Neuronal stem cell (in vitro differentiated cells): ENCODE data around the gene CXCL5.

Experiments
- DNase-seq: peaks from one replicate; pipeline ENCODE4 v3.0.0-alpha.2; 2013; ENCODE audit warnings: low spot score
- H2AFZ ChIP-seq: one replicate; pipeline ENCODE4 v1.6.1; 2013; ENCODE audit warnings: mild to moderate bottlenecking, low read length, inconsistent platforms
- H2AK5ac ChIP-seq: 2 replicates; pipeline ENCODE4 v1.6.1; 2013; ENCODE audit warnings: low read depth, mild to moderate bottlenecking, inconsistent platforms, low read length, moderate library complexity, mixed read lengths
- H2BK120ac ChIP-seq: 2 replicates; pipeline ENCODE4 v1.6.1; 2013; ENCODE audit warnings: low read depth, mild to moderate bottlenecking, inconsistent platforms, low read length, moderate library complexity, mixed read lengths
- H2BK12ac ChIP-seq: one replicate; pipeline ENCODE4 v1.6.1; 2013; ENCODE audit warnings: low read length, inconsistent platforms
- H2BK15ac ChIP-seq: 2 replicates; pipeline ENCODE4 v1.6.1; 2013; ENCODE audit warnings: mild to moderate bottlenecking, low read length, inconsistent platforms, mixed read lengths
- H2BK5ac ChIP-seq: one replicate; pipeline ENCODE4 v1.6.1; 2013; ENCODE audit warnings: inconsistent platforms, mild to moderate bottlenecking, low read length, moderate library complexity
- H3K14ac ChIP-seq: one replicate; pipeline ENCODE4 v1.6.1; 2013; ENCODE audit warnings: low read length, inconsistent platforms
- H3K18ac ChIP-seq: 2 replicates; pipeline ENCODE4 v1.6.1; 2013; ENCODE audit warnings: low read length, inconsistent platforms
- H3K23ac ChIP-seq: 2 replicates; pipeline ENCODE4 v1.6.1; 2013; ENCODE audit warnings: low read depth, mild to moderate bottlenecking, mixed read lengths, low read length, inconsistent platforms; ENCODE audit not compliant: poor library complexity
- H3K27ac ChIP-seq: replicated peaks from 3 replicates; pipeline ENCODE4 v1.5.1; 2013; ENCODE audit warnings: low read length, inconsistent platforms
- H3K27me3 ChIP-seq, 3 experiments: 2 replicates each; pipeline ENCODE4 v1.6.1; 2013; ENCODE audit warnings: low read length in 3 of 3, mild to moderate bottlenecking in 2 of 3, inconsistent platforms in 1 of 3, low read depth in 1 of 3, mixed read lengths in 1 of 3, moderate library complexity in 1 of 3; ENCODE audit not compliant: control insufficient read depth in 3 of 3, insufficient read depth in 3 of 3
- H3K36me3 ChIP-seq, 2 donors: replicated peaks in 1 of 2; 2 replicates each; pipeline ENCODE4 v1.6.1; 2013; ENCODE audit warnings: low read length in 2 of 2; ENCODE audit not compliant: control insufficient read depth in 2 of 2, insufficient read depth in 2 of 2
- H3K4ac ChIP-seq: 2 replicates; pipeline ENCODE4 v1.6.1; 2013; ENCODE audit warnings: inconsistent platforms, mild to moderate bottlenecking, low read length, moderate library complexity
- H3K4me1 ChIP-seq, 2 donors: 1 replicate in 1 of 2; 2 replicates in 1 of 2; pipeline ENCODE4 v1.6.1; 2013; ENCODE audit warnings: low read length in 2 of 2, low read depth in 1 of 2; ENCODE audit not compliant: control insufficient read depth in 2 of 2, insufficient read depth in 1 of 2
- H3K4me2 ChIP-seq: one replicate; pipeline ENCODE4 v1.6.1; 2013; ENCODE audit warnings: mild to moderate bottlenecking, low read length, inconsistent platforms; ENCODE audit not compliant: insufficient read depth, poor library complexity, severe bottlenecking
- H3K4me3 ChIP-seq, 2 donors: 2 replicates each; pipeline ENCODE4 v1.5.1; 2013; ENCODE audit warnings: low read length in 2 of 2, mild to moderate bottlenecking in 2 of 2, inconsistent platforms in 1 of 2, moderate library complexity in 1 of 2
- H3K79me1 ChIP-seq: one replicate; pipeline ENCODE4 v1.6.1; 2013; ENCODE audit warnings: low read depth, mild to moderate bottlenecking, inconsistent platforms, low read length, moderate library complexity
- H3K9ac ChIP-seq: one replicate; pipeline ENCODE4 v1.6.1; 2013; ENCODE audit warnings: mild to moderate bottlenecking, low read depth, low read length, inconsistent platforms; ENCODE audit not compliant: poor library complexity
- H3K9me3 ChIP-seq, 2 donors: replicated peaks in 1 of 2; 2 replicates each; pipeline versions ENCODE3 to v1.6.1; 2013; ENCODE audit warnings: low read length in 2 of 2, mild to moderate bottlenecking in 2 of 2, inconsistent platforms in 1 of 2, low read depth in 1 of 2, mixed read lengths in 1 of 2, moderate library complexity in 1 of 2; ENCODE audit not compliant: control insufficient read depth in 2 of 2, insufficient read depth in 1 of 2
- H4K8ac ChIP-seq: one replicate; pipeline ENCODE4 v1.6.1; 2013; ENCODE audit warnings: low read depth, mild to moderate bottlenecking, inconsistent platforms, low read length, moderate library complexity
- H4K91ac ChIP-seq: one replicate; pipeline ENCODE4 v1.6.1; 2013; ENCODE audit warnings: low read length, low read depth, mild to moderate bottlenecking, inconsistent platforms; ENCODE audit not compliant: poor library complexity
- WGBS, 2 donors: extraction: QIAGEN DNeasy Blood & Tissue Kit; methylation state at CpG; one replicate each; pipeline ENCODE4 v1.1.7; 2013; ENCODE audit warnings: missing lambda C conversion rate in 2 of 2, mixed read lengths in 1 of 2; ENCODE audit not compliant: insufficient read length in 2 of 2, insufficient replicate concordance in 1 of 2; ENCODE audit errors: extremely low coverage in 2 of 2; 5-methylcytosine and 5-hydroxymethylcytosine counted together

CXCL5 gene

GRCh38 chr4:73990988-73991741 lies 7.3 kb downstream of the CXCL5 start:
- no peak for DNase-seq
- Histone ChIP-seq H3K4me3 (no peak overlapping the region), H2AK5ac (no peak overlapping the region), H3K4me2 (no peak overlapping the region), H3K27ac (no peak overlapping the region), H3K14ac (no peak overlapping the region), H3K4me1 (no peaks in the 10 kb centered on the region), H2AFZ (no peak overlapping the region), H3K27me3 (no peaks in the 10 kb centered on the region), H3K36me3 (no peaks in the 10 kb centered on the region), H4K8ac (no peak overlapping the region), H2BK5ac (no peak overlapping the region), H2BK120ac (no peak overlapping the region), H3K23ac (no peak overlapping the region), H4K91ac (no peak overlapping the region), H3K18ac (no peak overlapping the region), H3K79me1 (no peaks in the 10 kb centered on the region), H3K4ac (no peak overlapping the region), H3K9me3 (no peaks in the 10 kb centered on the region), H3K9ac (no peak overlapping the region), H2BK12ac (no peak overlapping the region), H2BK15ac (no peak overlapping the region)
- WGBS, 2 donors = no CpG with 5 or more reads among the region's 9 CpGs

- Histone ChIP-seq H3K27ac (no peak overlapping the region), H3K4ac (no peak overlapping the region), H4K91ac (no peak overlapping the region), H3K4me3 (no peak overlapping the region), H2BK5ac (no peak overlapping the region), H2BK120ac (no peak overlapping the region), H2AK5ac (no peak overlapping the region), H3K27me3 (no peaks in the 10 kb centered on the region), H3K9me3 (no peaks in the 10 kb centered on the region), H2BK12ac (no peak overlapping the region), H3K9ac (no peak overlapping the region), H3K79me1 (no peaks in the 10 kb centered on the region), H3K4me2 (no peak overlapping the region), H3K36me3 (no peaks in the 10 kb centered on the region), H3K14ac (no peak overlapping the region), H2BK15ac (no peak overlapping the region), H3K23ac (no peak overlapping the region), H4K8ac (no peak overlapping the region), H2AFZ (no peak overlapping the region), H3K4me1 (no peaks in the 10 kb centered on the region), H3K18ac (no peak overlapping the region)
- no peak for DNase-seq
- no CpG with 5 or more reads among the region's 5 CpGs for WGBS, 2 donors
Measured at GRCh38 chr4:73989928-73990327, 8.5 kb downstream of the CXCL5 start.

- Histone ChIP-seq H4K91ac (no peak overlapping the region), H2BK15ac (no peak overlapping the region), H2BK120ac (no peak overlapping the region), H3K4ac (no peak overlapping the region), H3K4me2 (no peak overlapping the region), H2AK5ac (no peak overlapping the region), H3K27me3 (no peaks in the 10 kb centered on the region), H3K27ac (no peak overlapping the region), H2BK12ac (no peak overlapping the region), H3K79me1 (no peaks in the 10 kb centered on the region), H2AFZ (no peak overlapping the region), H3K9ac (no peak overlapping the region), H3K4me3 (no peak overlapping the region), H3K23ac (no peak overlapping the region), H2BK5ac (no peak overlapping the region), H3K18ac (no peak overlapping the region), H3K14ac (no peak overlapping the region), H3K4me1 (no peaks in the 10 kb centered on the region), H3K9me3 (no peaks in the 10 kb centered on the region), H3K36me3 (no peaks in the 10 kb centered on the region), H4K8ac (no peak overlapping the region)
- DNase-seq = no peak
- WGBS, 2 donors = no CpG with 5 or more reads among the region's 3 CpGs
Measured at GRCh38 chr4:73989031-73989430, 9.4 kb downstream of the CXCL5 start.

- H2BK120ac ChIP-seq = no peak within 1 kb of the TSS
- no peaks in the 10 kb centered on the region for H3K27me3 ChIP-seq
- H3K18ac ChIP-seq = no peak within 1 kb of the TSS
- no peak within 1 kb of the TSS for H2BK15ac ChIP-seq
- H3K4me3 ChIP-seq = no peak within 1 kb of the TSS
- no peaks in the 10 kb centered on the region for H3K4me1 ChIP-seq
- H4K8ac ChIP-seq = no peak within 1 kb of the TSS
- H3K79me1 ChIP-seq = no peaks in the 10 kb centered on the region
- H3K4me2 ChIP-seq = no peak within 1 kb of the TSS
- no peak within 1 kb of the TSS for H2BK12ac ChIP-seq
- H4K91ac ChIP-seq = no peak within 1 kb of the TSS
- no peaks in the 10 kb centered on the region for H3K9me3 ChIP-seq
- H3K14ac ChIP-seq = no peak within 1 kb of the TSS
- no peak within 1 kb of the TSS for H3K27ac ChIP-seq
- WGBS, 2 donors = no CpG with 5 or more reads among the region's 2 CpGs
- H3K9ac ChIP-seq = no peak within 1 kb of the TSS
- no peak for DNase-seq
- H2AFZ ChIP-seq = no peak within 1 kb of the TSS
- H2AK5ac ChIP-seq = no peak within 1 kb of the TSS
- H2BK5ac ChIP-seq = no peak within 1 kb of the TSS
- no peak within 1 kb of the TSS for H3K23ac ChIP-seq
- no peak within 1 kb of the TSS for H3K4ac ChIP-seq
- H3K36me3 ChIP-seq = no peaks in the 10 kb centered on the region
Measured at GRCh38 chr4:73988061-73988460, 10.4 kb downstream of the CXCL5 start, which contains the start of gene PPBP. Gene PPBP (minus strand): TSS chr4:73988190. CDS start chr4:73988103, 87 bp downstream.
